HG03025 (cell line): ENCODE data around the gene CAV3.

Source experiments
- ATAC-seq: cut with Tn5 transposase; IDR thresholded peaks from one replicate; pipeline ENCODE4 v1.9.1; 2021; ENCODE audit warnings: mild to moderate bottlenecking, moderate library complexity; ENCODE audit not compliant: unreplicated experiment, low FRiP score

The CAV3 gene

GRCh38 chr3:8734137-8734878 is 706 bp downstream of the CAV3 start:
- ATAC-seq: no peak

GRCh38 chr3:8734908-8735307 is 1.3 kb downstream of the CAV3 start:
- ATAC-seq: no peak

GRCh38 chr3:8736436-8736835 is 2.8 kb downstream of the CAV3 start:
- no peak for ATAC-seq

- ATAC-seq: no peak
Observed at GRCh38 chr3:8737301-8737700, 3.7 kb downstream of the CAV3 start.

GRCh38 chr3:8737823-8738222 is 4.2 kb downstream of the CAV3 start:
- ATAC-seq: no peak

GRCh38 chr3:8738639-8739038 is 5.0 kb downstream of the CAV3 start:
- ATAC-seq: no peak

GRCh38 chr3:8739757-8740504 is 6.3 kb downstream of the CAV3 start:
- no peak for ATAC-seq

- no peak for ATAC-seq
Observed at GRCh38 chr3:8741581-8742261, 8.1 kb downstream of the CAV3 start.

GRCh38 chr3:8743021-8743601 is 9.5 kb downstream of the CAV3 start:
- ATAC-seq: no peak

GRCh38 chr3:8743911-8744310 is 10.3 kb downstream of the CAV3 start:
- ATAC-seq: no peak

- ATAC-seq: no peak
Observed at GRCh38 chr3:8745619-8746370, 12.2 kb downstream of the CAV3 start.

GRCh38 chr3:8746780-8747345 is 13.3 kb downstream of the CAV3 start:
- ATAC-seq: no peak

- ATAC-seq: no peak
Observed at GRCh38 chr3:8749316-8749715, 15.7 kb downstream of the CAV3 start.

GRCh38 chr3:8752832-8753231 is 19.2 kb downstream of the CAV3 start:
- no peak for ATAC-seq

- ATAC-seq: no peak
Observed at GRCh38 chr3:8755097-8755496, 21.5 kb downstream of the CAV3 start.

GRCh38 chr3:8755564-8756237 is 22.1 kb downstream of the CAV3 start:
- no peak for ATAC-seq

GRCh38 chr3:8756671-8757070 is 23.1 kb downstream of the CAV3 start:
- no peak for ATAC-seq

- ATAC-seq: no peak
Observed at GRCh38 chr3:8757551-8758518, 24.2 kb downstream of the CAV3 start.
